ENCODE measurements around the gene PARP12. TPM values are rescaled to one million over a fixed set of nuclear protein-coding genes. Genes with fewer than 3 reads are reported as not detected.

The PARP12 gene
- total and polyA plus RNA-seq, 10 of the 15 experiments (the other 5 are each of a cell fraction or from before 2014, with no cell fraction given): 0.98 to 51.8 (median 18.0) TPM

- 94% methylated on average over 14 of the region's 14 CpGs for WGBS (ENCODE audit: insufficient coverage, insufficient replicate concordance, low lambda C conversion rate, missing lambda C conversion rate)
- Histone ChIP-seq H3K79me2 (ENCODE audit: control insufficient read depth, insufficient read depth, low read length) (no peaks in the 10 kb centered on the region), H3K27ac (ENCODE audit: control insufficient read depth, insufficient read depth) (no peak overlapping the region), H2AFZ (ENCODE audit: control insufficient read depth, low read depth, low read length) (no peak overlapping the region), H3K36me3 (ENCODE audit: control insufficient read depth in 2 of 2, insufficient read depth in 2 of 2, low read length in 1 of 2) (peaks cover 3 to 8% of the 10 kb centered on the region in 2 experiments; a peak in 3 of 4 replicates), H3K9me3 (replicated peaks; ENCODE audit: control insufficient read depth, insufficient read depth, low read length) (no peaks in the 10 kb centered on the region), H3K4me2 (ENCODE audit: control insufficient read depth, insufficient read depth) (no peak overlapping the region), H3K9ac (ENCODE audit: control insufficient read depth, insufficient read depth, low read length) (no peak overlapping the region), H3K4me1 (ENCODE audit: control insufficient read depth, insufficient read depth, low read length) (peaks cover 4% of the 10 kb centered on the region), H4K20me1 (ENCODE audit: control insufficient read depth, insufficient read depth) (peaks cover under 1% of the 10 kb centered on the region; the same call in 1 of the 2 replicates), H3K27me3 (replicated peaks in 1 of 2; ENCODE audit: control insufficient read depth in 2 of 2, insufficient read depth in 2 of 2, low read length in 1 of 2) (no peaks in the 10 kb centered on the region), H3K4me3 (no peak overlapping the region)
- ChIA-PET RAD21 (ENCODE audit: unreplicated experiment) (no interaction called here), CTCF (interaction anchor here (1.3 kb wide), 1 partner anchor 388 kb away, joined by 4 read pairs; no protein-coding TSS in a partner anchor), POLR2A (no interaction called here), SMC1A (ENCODE audit: uncharacterized antibody, unreplicated experiment) (interaction anchor here (1.1 kb wide), 1 partner anchor 23 kb away, joined by 5 read pairs; no protein-coding TSS in a partner anchor)
- FAIRE-seq (no peak), DNase-seq (ENCODE audit: low read depth, low spot score) (no peak), ATAC-seq (no peak)
- TF ChIP-seq ZNF24 (IDR thresholded peaks at IDR 0.05): no peak
- in situ Hi-C loops (cut with MboI): no loop called here
- intact Hi-C loops (cut with micrococcal nuclease; ENCODE audit: unreplicated experiment): no loop called here
- BruUV-seq (replicated peaks): no TSS peak
Measured at GRCh38 chr7:140033779-140034363, 28.9 kb downstream of the PARP12 start.

- no peak overlapping the region for H3K9ac ChIP-seq (ENCODE audit: control insufficient read depth, insufficient read depth, low read length)
- ChIA-PET POLR2A (no interaction called here), RAD21 (ENCODE audit: unreplicated experiment) (no interaction called here), SMC1A (ENCODE audit: uncharacterized antibody, unreplicated experiment) (no interaction called here), CTCF (no interaction called here)
- no peak overlapping the region for H3K4me3 ChIP-seq
- in situ Hi-C loops (cut with MboI) (no loop called here), intact Hi-C loops (cut with micrococcal nuclease; ENCODE audit: unreplicated experiment) (no loop called here)
- no TSS peak for BruUV-seq (replicated peaks)
- FAIRE-seq (no peak), ATAC-seq (no peak), DNase-seq (ENCODE audit: low read depth, low spot score) (no peak)
- H3K27me3 ChIP-seq (replicated peaks in 1 of 2; ENCODE audit: control insufficient read depth in 2 of 2, insufficient read depth in 2 of 2, low read length in 1 of 2): no peaks in the 10 kb centered on the region
- no peak overlapping the region for H2AFZ ChIP-seq (ENCODE audit: control insufficient read depth, low read depth, low read length)
- no peak overlapping the region for H3K4me2 ChIP-seq (ENCODE audit: control insufficient read depth, insufficient read depth)
- 85% methylated on average over 8 of the region's 8 CpGs for WGBS (ENCODE audit: insufficient coverage, insufficient replicate concordance, low lambda C conversion rate, missing lambda C conversion rate)
- H4K20me1 ChIP-seq (ENCODE audit: control insufficient read depth, insufficient read depth): no peaks in the 10 kb centered on the region
- no peaks in the 10 kb centered on the region for H3K9me3 ChIP-seq (replicated peaks; ENCODE audit: control insufficient read depth, insufficient read depth, low read length)
- peaks cover 4% of the 10 kb centered on the region for H3K4me1 ChIP-seq (ENCODE audit: control insufficient read depth, insufficient read depth, low read length)
- no peaks in the 10 kb centered on the region for H3K79me2 ChIP-seq (ENCODE audit: control insufficient read depth, insufficient read depth, low read length)
- H3K36me3 ChIP-seq (ENCODE audit: control insufficient read depth in 2 of 2, insufficient read depth in 2 of 2, low read length in 1 of 2): peaks cover 3 to 8% of the 10 kb centered on the region in 2 experiments; a peak in 3 of 4 replicates
- no peak overlapping the region for H3K27ac ChIP-seq (ENCODE audit: control insufficient read depth, insufficient read depth)
- TF ChIP-seq NBN (IDR thresholded peaks at IDR 0.05) (no peak), BCLAF1 (IDR thresholded peaks at IDR 0.05) (no peak), TCF12 (IDR thresholded peaks at IDR 0.05; ENCODE audit: low read depth, low read length) (no peak), WRNIP1 (IDR thresholded peaks at IDR 0.05; ENCODE audit: borderline replicate concordance, low read depth, low read length) (no peak), SPI1 (IDR thresholded peaks at IDR 0.05; ENCODE audit: borderline replicate concordance, insufficient read depth, low read depth, low read length) (no peak), MTA3 (IDR thresholded peaks at IDR 0.05; ENCODE audit: borderline replicate concordance, low read length) (no peak), RAD21 (IDR thresholded peaks at IDR 0.05; ENCODE audit: insufficient read depth, low read depth, low read length) (no peak), ATF7 (IDR thresholded peaks at IDR 0.05; ENCODE audit: low read depth) (no peak), NFXL1 (IDR thresholded peaks at IDR 0.05; ENCODE audit: borderline replicate concordance) (no peak), SUZ12 (IDR thresholded peaks at IDR 0.05; ENCODE audit: unreplicated experiment) (no peak), MEF2B (IDR thresholded peaks at IDR 0.05; ENCODE audit: partially characterized antibody, poor library complexity, severe bottlenecking) (no peak), MYB (IDR thresholded peaks at IDR 0.05; ENCODE audit: borderline replicate concordance, low read depth, low read length) (no peak), IRF5 (IDR thresholded peaks at IDR 0.05; ENCODE audit: borderline replicate concordance) (no peak)
Measured at GRCh38 chr7:140033036-140033435, 29.7 kb downstream of the PARP12 start.
